H4 (cell line): ENCODE results near the gene TMEM132D. TPM values are rescaled to one million over a fixed set of nuclear protein-coding genes. Genes with fewer than 3 reads are reported as not detected.

Experiments
- DNase-seq: peaks from one replicate; pipeline ENCODE4 v3.0.0-alpha.2; 2015; ENCODE audit warnings: low spot score
- total RNA-seq: library from RNA; depleted of rRNA; stranded (reverse); fragments of >200 nt; shearing (Covaris generic); gene quantifications from 2 replicates; pipeline ENCODE4 v1.2.3, GENCODE V29; 2014

Gene TMEM132D
- total RNA-seq, 1 experiment from 2014 or later: not detected

- DNase-seq: no peak
Observed at GRCh38 chr12:129102233-129102632, 801.6 kb downstream of the TMEM132D start.

- no peak for DNase-seq
Observed at GRCh38 chr12:129101816-129102215, 802.0 kb downstream of the TMEM132D start.

- no peak for DNase-seq
Observed at GRCh38 chr12:129101404-129101803, 802.4 kb downstream of the TMEM132D start.

GRCh38 chr12:129097451-129097850 is 806.4 kb downstream of the TMEM132D start:
- no peak for DNase-seq

GRCh38 chr12:129096968-129097367 is 806.9 kb downstream of the TMEM132D start:
- DNase-seq: no peak

GRCh38 chr12:129096184-129096583 is 807.6 kb downstream of the TMEM132D start:
- no peak for DNase-seq

GRCh38 chr12:129089576-129089975 is 814.2 kb downstream of the TMEM132D start:
- no peak for DNase-seq

- no peak for DNase-seq
Observed at GRCh38 chr12:129084875-129085826, 818.7 kb downstream of the TMEM132D start.

GRCh38 chr12:129083121-129083840 is 820.5 kb downstream of the TMEM132D start:
- no peak for DNase-seq

GRCh38 chr12:129082441-129082840 is 821.4 kb downstream of the TMEM132D start:
- DNase-seq: no peak

GRCh38 chr12:129081755-129082250 is 822.0 kb downstream of the TMEM132D start:
- DNase-seq: no peak

- no peak for DNase-seq
Observed at GRCh38 chr12:129080821-129081220, 823.0 kb downstream of the TMEM132D start.

GRCh38 chr12:129080391-129080790 is 823.4 kb downstream of the TMEM132D start:
- no peak for DNase-seq

GRCh38 chr12:129079719-129080118 is 824.1 kb downstream of the TMEM132D start:
- no peak for DNase-seq

GRCh38 chr12:129076441-129077320 is 827.1 kb downstream of the TMEM132D start:
- DNase-seq: no peak

GRCh38 chr12:129075460-129076208 is 828.2 kb downstream of the TMEM132D start:
- DNase-seq: no peak

- no peak for DNase-seq
Observed at GRCh38 chr12:129074379-129074778, 829.4 kb downstream of the TMEM132D start.

- no peak for DNase-seq
Observed at GRCh38 chr12:129073157-129073915, 830.5 kb downstream of the TMEM132D start.

GRCh38 chr12:129071362-129071761 is 832.5 kb downstream of the TMEM132D start:
- DNase-seq: no peak

- DNase-seq: no peak
Observed at GRCh38 chr12:129069886-129070285, 833.9 kb downstream of the TMEM132D start.
